ENCODE results near the gene RFXANK. TPM values are rescaled to one million over a fixed set of nuclear protein-coding genes. Genes with fewer than 3 reads are reported as not detected.

RFXANK gene
- total RNA-seq, 1 experiment from 2014 or later, result 81.8 TPM

- H3K14ac ChIP-seq (ENCODE audit: insufficient read depth, low read length), result no peak overlapping the region
- no peak overlapping the region for H2BK5ac ChIP-seq (ENCODE audit: insufficient read length, low read length)
- no peaks in the 10 kb centered on the region for H3K9me3 ChIP-seq (ENCODE audit: control insufficient read depth, low read depth, low read length)
- no peak overlapping the region for H2BK120ac ChIP-seq (ENCODE audit: low read depth, low read length, poor library complexity, severe bottlenecking)
- Mint-ChIP-seq H3K36me3 (ENCODE audit: insufficient read depth in 1 of 3, low read depth in 3 of 3) (no peaks in the 10 kb centered on the region), H3K27me3 (ENCODE audit: low read depth) (peaks cover 81% of the 10 kb centered on the region), H3K9me3 (no peaks in the 10 kb centered on the region), H3K4me3 (no peak overlapping the region), H3K4me1 (no peaks in the 10 kb centered on the region), H3K27ac (no peak overlapping the region; a peak in 1 of 7 replicates)
- H3K23ac ChIP-seq (ENCODE audit: insufficient read length, low read depth, low read length), result no peak overlapping the region
- no peak overlapping the region for H3T11ph ChIP-seq (ENCODE audit: low read length)
- H2BK12ac ChIP-seq (ENCODE audit: insufficient read length, low read depth, low read length), result no peak overlapping the region
- H3K27ac ChIP-seq (ENCODE audit: insufficient read length, low read depth, low read length), result no peak overlapping the region
- H3K4me1 ChIP-seq (ENCODE audit: insufficient read depth, low read length), result no peaks in the 10 kb centered on the region
- H4K5ac ChIP-seq (ENCODE audit: insufficient read length, low read depth, low read length), result no peak overlapping the region
- H4K91ac ChIP-seq (ENCODE audit: insufficient read length, low read depth, low read length), result no peak overlapping the region
- H3K56ac ChIP-seq (ENCODE audit: insufficient read length, low read depth, low read length), result no peak overlapping the region
- H3K79me1 ChIP-seq (ENCODE audit: insufficient read depth, low read depth, low read length, poor library complexity, severe bottlenecking), result no peaks in the 10 kb centered on the region
- H3K4me2 ChIP-seq (ENCODE audit: insufficient read depth, insufficient read length, low read length), result no peak overlapping the region
- no peak for TF ChIP-seq CTCF (conservative IDR thresholded peaks at IDR 0.05)
- WGBS (ENCODE audit: extremely low coverage, insufficient read length, low lambda C conversion rate), result no CpG with 5 or more reads among the region's 5 CpGs
- no peak overlapping the region for H2AK5ac ChIP-seq (ENCODE audit: insufficient read length, low read length)
- H3K79me2 ChIP-seq (ENCODE audit: insufficient read depth, low read length), result no peaks in the 10 kb centered on the region
- H2BK20ac ChIP-seq (ENCODE audit: low read depth, low read length, poor library complexity, severe bottlenecking), result no peak overlapping the region
- no peak overlapping the region for H4K8ac ChIP-seq (replicated peaks; ENCODE audit: insufficient read length, low read depth, low read length)
- no peak overlapping the region for H3K9ac ChIP-seq (ENCODE audit: extremely low read depth, insufficient read length, low read length)
- no peak for DNase-seq
- no peaks in the 10 kb centered on the region; the same call in 1 of the 2 replicates for H3K27me3 ChIP-seq (ENCODE audit: insufficient read depth, low read length)
- no peak overlapping the region for H3K18ac ChIP-seq (ENCODE audit: insufficient read length, low read depth, low read length)
- no peak overlapping the region for H3K4ac ChIP-seq (ENCODE audit: low read depth, low read length)
- no peaks in the 10 kb centered on the region for H3K23me2 ChIP-seq (ENCODE audit: insufficient read length, low read depth, low read length, poor library complexity, severe bottlenecking)
- no peak overlapping the region for H2AFZ ChIP-seq (ENCODE audit: low read length)
- H4K20me1 ChIP-seq (ENCODE audit: control insufficient read depth, insufficient read depth, insufficient read length), result no peaks in the 10 kb centered on the region
- no peak overlapping the region for H2BK15ac ChIP-seq (ENCODE audit: low read depth, low read length)
These were observed 58.2 kb downstream of the RFXANK start for GRCh38 chr19:19250196-19250801.

Other genes with a start within 250 kb of the RFXANK start
- 95.2 and 102 TPM in 2 replicates for gene SUGP2, start 158.7 kb upstream of the RFXANK start, total RNA-seq (2021)
- 66.5 and 69.0 TPM in 2 replicates for gene ARMC6, start 158.7 kb upstream of the RFXANK start, total RNA-seq (2021)
- gene SLC25A42, start 128.3 kb upstream of the RFXANK start, total RNA-seq (2021), result 3.6 and 3.7 TPM in 2 replicates
- gene TMEM161A, start 53.8 kb upstream of the RFXANK start, total RNA-seq (2021), result 40.9 and 41.7 TPM in 2 replicates
- 1.3 TPM in 2 replicates for gene MEF2B, start 22.0 kb upstream of the RFXANK start, total RNA-seq (2021)
- gene BORCS8, start 106 bp upstream of the RFXANK start, total RNA-seq (2021), result 20.4 and 21.7 TPM in 2 replicates
- gene NR2C2AP, start 11.2 kb downstream of the RFXANK start, total RNA-seq (2021), result 30.7 and 31.7 TPM in 2 replicates
- 1.5 and 1.6 TPM in 2 replicates for gene NCAN, start 19.7 kb downstream of the RFXANK start, total RNA-seq (2021)
- gene TM6SF2, start 81.0 kb downstream of the RFXANK start, total RNA-seq (2021), result 3.2 and 3.5 TPM in 2 replicates
- 99.7 and 103 TPM in 2 replicates for gene SUGP1, start 128.3 kb downstream of the RFXANK start, total RNA-seq (2021)
- gene MAU2, start 128.6 kb downstream of the RFXANK start, total RNA-seq (2021), result 48.4 and 55.3 TPM in 2 replicates
- 189 and 198 TPM in 2 replicates for gene GATAD2A, start 213.4 kb downstream of the RFXANK start, total RNA-seq (2021)